ENCODE measurements around the gene KRT13.

KRT13 gene

DNA sequence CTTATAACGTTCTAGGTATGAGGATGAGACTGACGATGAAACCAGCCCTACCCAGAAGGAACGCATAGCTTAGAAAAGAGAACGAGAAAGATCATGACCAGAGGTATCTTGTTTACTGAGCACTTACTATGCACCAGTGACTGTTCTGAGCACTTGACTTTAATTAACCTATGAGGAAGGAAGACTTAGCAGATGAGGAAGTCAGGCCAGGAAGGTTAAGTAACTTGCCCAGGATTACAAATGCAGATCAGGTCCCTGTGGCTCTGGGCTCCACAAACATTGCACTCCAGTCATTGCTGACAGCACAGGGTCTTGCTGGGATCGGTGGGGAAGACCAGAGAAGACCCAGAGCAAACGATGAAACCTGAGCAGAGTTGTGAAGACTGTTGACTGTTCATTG, 7.1 kb downstream of the KRT13 start:
- DNase-seq (ENCODE audit: low read depth in 3 of 3, low spot score in 1 of 3): no peak

DNA sequence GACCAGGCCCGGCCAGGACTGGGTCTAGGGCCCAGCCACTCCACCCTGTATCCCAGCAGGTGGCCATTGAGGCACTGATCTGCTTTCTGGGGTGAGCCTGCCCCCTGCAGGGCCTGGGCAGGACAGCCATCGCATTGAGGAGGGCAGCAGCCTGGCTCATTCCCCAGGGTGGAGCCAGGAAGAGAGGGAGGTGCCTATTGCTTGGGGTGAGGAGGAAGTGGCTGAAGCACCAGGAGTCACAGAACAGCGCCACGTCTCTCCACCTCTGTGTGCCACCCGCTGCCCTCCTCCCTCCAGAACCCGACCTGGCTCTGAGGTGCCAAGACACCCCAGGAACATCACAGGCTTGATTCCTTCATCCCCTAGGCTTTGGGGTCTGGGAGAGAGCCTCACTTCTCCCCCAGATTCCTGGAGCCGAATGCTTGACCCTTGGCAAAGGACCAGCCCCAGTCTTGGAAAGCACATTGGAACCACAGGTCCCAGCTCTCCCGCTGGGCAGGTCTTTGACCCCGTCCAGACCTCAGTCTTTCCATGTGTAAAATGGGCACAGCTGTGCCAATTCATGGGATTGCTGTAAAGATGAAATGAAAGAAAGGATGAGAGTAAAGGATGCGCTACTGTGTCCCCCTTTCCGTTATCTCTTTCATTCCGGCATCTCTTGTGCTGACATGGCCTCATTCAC, 8.5 kb downstream of the KRT13 start:
- peak in 2 of 3 donors; percentile 16 to 29 for DNase-seq (ENCODE audit: low read depth in 3 of 3, low spot score in 1 of 3)

DNA sequence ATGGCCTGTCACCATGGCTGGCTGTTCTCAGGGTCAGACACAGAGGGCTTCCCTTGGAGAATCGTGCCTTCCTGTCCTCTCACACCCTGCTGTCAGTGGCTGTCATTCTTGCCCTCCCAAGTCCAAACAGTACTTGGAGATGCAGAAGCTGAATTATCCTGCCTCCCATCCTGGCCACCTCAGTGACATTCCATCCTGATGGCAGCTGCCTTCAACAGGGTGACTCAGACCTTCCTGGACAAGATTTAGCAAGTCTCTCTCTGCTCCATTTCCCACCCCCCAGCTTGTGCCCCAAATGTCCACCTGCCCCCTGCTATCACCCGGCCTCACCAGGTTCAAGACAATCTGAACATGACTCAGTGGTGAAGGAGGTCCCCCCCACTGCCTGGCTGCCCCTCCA, 10.9 kb downstream of the KRT13 start:
- no peak for DNase-seq (ENCODE audit: low read depth in 3 of 3, low spot score in 1 of 3)

DNA sequence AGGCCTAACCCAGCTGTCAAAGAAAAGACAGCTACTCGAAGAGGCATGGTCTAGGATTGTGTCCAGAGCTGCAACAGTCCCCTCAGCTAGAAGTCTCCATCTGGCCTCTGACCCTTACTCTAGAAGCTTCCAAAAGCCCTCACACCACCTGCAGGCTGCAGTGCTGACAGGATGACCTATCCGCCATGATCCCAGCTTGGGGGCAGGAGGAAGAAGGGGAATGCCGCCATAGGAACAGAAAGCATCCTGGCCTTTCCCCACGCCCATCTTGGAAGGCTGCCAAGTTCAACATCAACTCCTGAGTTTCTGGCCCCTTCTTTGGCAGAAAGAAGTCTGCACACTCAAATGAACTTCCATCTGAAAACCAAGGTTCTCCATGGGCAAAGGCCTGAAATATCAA, 12.6 kb downstream of the KRT13 start:
- DNase-seq (ENCODE audit: low read depth in 3 of 3, low spot score in 1 of 3): no peak

DNA sequence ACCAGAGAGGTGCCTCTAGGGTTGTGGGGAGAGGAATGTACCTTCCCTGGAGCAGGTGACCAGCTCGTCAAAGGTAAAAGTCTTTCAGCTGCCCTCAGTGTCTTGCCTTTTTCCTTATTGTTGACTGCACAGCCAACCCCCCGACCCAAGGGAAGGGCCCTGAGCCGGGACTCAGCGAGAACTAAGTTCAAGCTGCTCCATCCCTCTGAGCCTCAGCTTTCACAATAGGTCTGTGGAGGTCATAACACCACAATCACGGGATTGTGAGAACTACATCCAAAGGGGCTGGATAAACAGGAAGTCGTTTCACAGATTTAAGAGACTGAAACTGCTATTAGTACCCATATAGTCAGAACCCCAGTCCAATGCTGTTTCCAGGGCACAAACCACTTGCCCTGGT, 13.1 kb downstream of the KRT13 start:
- DNase-seq (ENCODE audit: low read depth in 3 of 3, low spot score in 1 of 3): no peak

DNA sequence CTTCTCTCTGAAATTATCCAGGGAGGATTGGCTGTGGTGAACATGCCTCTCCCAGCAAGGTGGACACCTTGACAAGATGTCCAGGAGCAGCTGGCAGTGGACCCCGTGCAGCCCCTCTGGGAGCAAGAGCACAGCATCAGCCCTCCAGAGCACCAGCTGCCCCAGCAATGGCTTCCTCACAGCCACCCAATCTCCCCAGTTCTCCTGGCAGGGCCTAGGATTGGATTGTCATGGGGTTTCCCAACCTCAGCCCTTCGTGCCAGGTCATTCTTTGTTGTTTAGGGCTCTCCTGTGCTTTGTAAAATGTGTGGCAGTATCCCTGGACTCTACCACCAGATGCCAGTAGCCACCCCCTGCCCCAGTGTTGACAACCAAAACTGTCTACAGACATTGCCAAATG, 13.9 kb downstream of the KRT13 start:
- no peak for DNase-seq (ENCODE audit: low read depth in 3 of 3, low spot score in 1 of 3)

DNA sequence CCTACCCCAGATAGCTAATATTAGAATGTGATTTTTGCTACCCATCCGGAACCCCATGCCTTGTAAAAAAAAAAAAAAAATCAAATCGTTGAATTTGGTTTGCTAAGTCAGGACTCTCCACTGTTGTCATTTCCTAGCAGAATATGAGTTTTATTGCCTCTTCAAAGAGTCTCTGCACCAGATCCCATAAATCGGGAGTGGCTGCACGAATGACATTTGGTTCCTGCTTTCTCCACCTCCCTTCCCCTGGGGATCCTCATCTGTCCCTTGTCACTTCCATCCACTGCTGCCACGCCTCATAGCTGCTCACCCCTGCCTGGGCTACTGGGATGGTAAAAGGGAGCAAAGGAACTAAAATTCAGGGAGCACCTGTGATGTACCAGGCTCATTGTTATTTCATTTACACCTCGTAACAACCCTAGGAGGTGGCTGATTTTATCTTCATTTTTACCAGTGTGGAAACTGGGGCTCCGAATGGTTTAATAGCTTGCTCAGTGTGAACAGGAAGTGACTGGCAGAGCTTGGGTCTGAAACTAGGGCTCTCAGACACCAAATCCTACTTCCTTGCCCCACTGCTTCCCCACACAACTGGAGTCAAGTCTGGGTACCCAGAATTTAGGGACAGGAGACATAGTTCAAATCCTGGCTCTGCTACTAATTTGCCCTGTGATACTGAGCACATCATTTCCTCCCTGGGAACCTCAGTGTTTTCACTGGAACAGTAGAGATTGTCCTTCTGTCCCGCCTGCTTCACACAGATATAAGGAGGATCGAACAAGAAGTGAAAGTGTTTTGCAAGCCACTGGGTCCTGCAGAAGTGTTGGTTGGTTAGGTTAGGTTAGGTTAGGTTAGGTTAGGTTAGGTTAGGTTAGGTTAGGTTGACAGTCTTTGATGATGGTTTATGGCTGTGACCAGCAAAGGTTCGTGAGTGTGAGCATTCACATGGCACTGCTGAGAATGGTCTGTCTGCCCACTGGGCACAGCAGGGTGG, 15.1 kb downstream of the KRT13 start:
- no peak for DNase-seq (ENCODE audit: low read depth in 3 of 3, low spot score in 1 of 3)

DNA sequence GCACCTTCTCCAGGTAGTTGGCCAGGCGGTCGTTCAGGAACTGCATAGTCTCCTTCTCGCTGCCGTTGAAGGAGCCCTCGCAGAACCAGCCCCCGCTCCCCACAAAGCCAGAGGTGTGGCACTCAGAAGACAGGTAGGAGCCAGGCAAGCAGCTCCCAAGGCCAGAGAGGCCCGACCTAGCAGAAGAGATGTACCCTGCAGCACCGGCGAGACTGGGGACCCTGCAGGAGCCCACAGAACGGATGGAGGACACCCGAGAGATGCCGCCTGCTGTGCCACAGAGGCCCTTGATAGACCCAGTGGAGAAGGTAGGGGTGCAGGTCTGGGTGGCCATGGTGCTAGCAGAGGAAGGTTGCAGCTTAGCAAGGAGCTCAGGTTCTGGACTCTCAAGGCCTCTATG, 15.9 kb downstream of the KRT13 start, which contains the start of gene KRT36:
TSS of gene KRT36 (minus strand) at position 380 of the 400 bp plus-strand sequence. CDS start at position 334, 46 bp downstream.
- DNase-seq (ENCODE audit: low read depth in 3 of 3, low spot score in 1 of 3): no peak

DNA sequence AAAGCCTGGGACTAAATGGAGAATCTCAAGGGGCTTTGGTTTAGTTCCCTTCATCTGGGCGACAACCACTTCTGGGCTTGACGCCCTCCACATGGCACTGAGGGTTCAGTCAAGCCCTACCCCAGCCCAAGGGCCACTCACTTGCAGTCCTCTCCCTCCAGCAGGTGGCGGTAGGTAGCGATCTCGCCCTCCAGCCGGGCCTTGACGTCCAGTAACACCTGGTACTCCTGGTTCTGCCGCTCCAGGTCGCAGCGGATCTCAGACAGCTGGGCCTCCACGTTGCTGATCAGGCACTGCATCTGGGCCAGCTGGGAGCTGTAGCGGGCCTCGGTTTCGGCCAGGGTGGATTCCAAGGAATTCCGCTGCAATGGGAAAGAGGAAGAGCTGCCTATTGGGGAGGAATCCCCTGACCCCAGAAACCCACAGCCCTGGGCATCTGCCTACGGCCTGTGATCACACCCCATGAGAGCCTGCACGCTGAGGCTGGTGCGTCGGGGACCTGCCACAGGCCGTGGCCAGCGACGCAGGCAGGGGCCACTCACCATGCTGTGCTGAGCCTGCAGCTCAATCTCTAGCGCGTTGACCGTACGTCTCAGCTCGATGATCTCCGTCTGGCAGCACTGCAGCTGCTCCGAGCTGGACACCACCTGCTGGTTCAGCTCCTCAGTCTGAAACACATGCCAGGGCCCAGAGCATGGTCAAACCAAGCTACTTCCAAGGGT, 18.4 kb downstream of the KRT13 start:
- no peak for DNase-seq (ENCODE audit: low read depth in 3 of 3, low spot score in 1 of 3)

DNA sequence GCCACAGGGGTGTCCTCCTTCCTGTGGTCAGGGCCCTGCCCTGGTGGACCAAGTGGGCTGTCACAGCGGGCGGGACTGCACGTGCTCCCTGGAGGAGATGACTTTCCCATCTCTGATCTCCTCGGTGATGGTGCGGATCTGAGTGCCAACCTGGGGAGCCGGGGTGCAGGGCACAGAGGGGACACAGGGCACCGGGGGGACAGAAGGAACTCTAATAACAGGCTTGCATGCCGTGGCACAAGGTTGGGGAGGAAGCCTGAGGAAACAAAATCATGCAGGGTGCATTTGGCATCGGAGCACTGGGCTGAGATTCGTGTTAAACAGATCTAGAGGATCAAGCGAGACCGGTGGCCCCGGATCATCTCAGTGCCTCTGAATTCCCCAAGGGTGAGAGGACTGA, 19.1 kb downstream of the KRT13 start:
- no peak for DNase-seq (ENCODE audit: low read depth in 3 of 3, low spot score in 1 of 3)

DNA sequence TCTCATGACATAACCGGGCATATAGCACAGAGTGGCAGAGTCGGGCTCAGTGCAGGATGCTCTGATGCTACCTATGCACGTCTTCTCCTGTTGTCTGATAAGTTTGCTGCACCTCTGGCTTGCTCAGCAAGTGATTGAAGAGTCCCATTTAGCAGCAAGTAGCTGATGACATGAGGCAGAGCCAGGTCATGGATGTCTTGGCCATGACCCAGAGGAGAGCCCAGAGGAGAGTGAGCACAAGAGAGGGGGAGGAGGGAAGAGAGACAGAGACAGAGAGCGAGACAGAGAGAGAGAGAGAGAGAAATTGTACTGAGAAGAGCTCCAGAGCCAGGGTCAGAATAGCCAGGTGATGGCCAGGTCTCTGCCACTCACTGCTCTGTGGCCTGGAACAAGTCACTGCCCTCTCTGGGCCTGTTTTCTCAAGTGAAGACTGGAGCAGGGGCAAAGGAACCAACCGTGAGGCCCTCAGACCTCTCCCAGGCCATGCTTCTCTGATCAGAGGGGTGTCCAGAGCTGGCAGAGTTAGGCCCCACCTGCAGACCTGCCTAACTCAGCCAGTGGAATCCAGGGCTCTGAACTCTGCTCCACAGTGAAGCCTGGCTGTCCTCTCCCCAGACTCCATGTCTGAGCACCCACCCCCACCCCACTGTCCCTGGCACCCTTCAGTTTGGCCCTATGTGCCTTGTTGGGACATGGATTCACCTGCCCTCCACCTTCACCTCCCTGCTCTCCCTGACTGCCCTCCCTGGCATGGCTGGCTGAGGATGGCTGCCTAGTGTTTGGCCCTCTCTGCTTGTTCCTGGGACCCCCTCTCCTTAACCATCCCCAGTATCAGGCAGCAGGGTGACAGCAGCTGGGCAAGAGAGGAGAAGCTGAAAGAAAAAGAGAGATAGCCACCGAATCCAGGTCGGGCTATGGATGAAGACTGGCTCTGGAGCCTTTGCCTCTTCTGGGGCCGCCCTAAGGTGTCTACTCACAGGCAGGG, 20.2 kb downstream of the KRT13 start:
- no peak for DNase-seq (ENCODE audit: low read depth in 3 of 3, low spot score in 1 of 3)

DNA sequence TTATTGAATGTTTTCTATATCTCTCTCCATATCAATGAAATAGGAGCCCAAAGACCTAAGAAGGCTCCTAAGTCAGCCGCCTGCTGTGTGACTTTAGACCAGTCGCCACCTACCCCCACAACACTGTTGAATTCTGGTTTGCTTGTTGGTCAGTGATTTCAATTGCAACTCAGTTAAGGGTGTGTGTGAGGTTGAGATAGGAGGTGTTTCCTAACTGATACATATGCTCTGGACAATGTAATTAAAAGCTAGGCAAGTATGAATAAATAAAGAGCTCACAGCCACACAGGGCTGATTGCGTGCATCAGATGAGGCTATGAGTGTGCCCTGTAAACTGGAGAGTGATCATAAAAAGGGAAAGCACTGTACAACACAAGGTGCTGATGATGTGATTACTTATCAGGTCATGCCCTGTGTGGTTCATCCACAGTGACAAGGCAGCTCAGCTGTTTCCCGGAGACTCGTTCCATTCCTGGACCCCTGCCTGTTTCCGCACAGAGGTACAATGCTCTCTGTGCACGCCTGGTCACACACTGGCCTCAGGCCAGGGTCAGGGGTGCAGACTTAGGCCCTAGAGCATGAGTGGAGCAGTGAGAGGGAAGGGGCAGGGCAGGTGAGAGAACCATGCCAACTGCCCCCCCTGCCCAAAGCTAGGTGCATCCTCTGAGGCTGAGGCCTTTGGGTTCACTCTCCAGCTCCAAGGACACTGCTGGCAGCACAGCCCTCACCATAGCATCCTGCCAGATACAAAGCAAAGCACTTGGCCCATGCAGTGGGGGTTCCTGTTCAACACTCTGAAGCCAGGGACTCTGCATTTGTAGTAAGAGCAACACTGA, 21.2 kb downstream of the KRT13 start:
- no peak for DNase-seq (ENCODE audit: low read depth in 3 of 3, low spot score in 1 of 3)

DNA sequence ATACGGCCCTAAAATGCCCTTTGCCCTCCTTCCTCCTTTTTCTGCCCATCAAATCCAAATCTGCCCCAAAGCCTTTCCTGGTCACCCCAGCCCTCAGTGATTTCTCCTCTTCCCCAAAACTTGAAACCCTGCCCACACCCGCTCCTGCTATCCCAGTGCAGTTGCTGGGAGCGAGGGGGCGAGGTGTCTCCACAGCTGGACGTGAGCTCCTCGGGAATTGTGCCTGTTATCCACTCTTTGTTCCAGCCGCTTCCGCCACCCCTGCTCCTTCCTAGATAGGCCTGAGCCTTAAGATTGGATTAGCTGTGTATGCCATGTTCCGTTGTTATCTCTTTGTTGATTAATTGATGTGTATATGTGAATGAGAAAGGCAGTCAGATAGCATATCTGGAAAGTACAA, 21.9 kb downstream of the KRT13 start:
- no peak for DNase-seq (ENCODE audit: low read depth in 3 of 3, low spot score in 1 of 3)

DNA sequence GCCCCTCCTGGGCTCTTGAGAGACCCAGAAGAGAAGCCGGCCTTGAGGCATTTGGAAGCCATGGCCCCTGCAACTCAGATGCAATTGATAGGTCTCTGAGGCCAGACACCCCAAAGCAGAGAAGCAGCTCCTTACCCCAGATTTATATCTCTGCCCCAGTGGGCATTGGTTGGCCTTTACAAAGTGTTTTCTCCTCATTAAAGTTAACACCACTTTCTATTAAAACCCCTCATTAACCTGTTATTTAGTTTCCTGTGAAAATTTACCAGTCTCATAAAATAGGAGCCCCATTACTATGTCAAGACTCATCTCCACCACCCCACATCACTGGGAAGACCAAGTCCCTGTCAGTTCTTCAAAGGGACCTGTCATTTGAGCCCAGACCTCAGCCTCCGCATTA, 24.4 kb downstream of the KRT13 start, which contains the start of gene KRT35:
TSS of gene KRT35 (minus strand) at position 116 of the 400 bp plus-strand sequence. CDS start at position 62, 54 bp downstream.
- no peak for DNase-seq (ENCODE audit: low read depth in 3 of 3, low spot score in 1 of 3)

DNA sequence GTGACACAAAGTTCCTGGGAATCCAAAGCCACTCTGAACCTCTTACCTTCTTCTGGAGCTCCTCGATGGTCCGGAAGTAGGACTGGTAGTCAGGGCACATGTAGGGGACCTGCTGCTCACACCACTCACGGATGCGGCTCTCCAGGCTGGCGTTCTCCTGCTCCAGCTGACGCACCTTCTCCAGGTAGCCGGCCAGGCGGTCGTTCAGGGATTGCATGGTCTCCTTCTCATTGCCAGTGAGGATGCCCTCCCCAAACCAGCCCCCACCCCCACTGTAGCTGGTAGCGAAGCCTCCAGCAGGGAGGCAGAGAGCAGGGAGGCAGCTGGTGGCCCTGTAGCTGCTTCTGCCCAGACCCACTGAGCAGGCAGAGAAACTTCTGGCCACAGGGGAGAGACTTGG, 24.8 kb downstream of the KRT13 start:
- DNase-seq (ENCODE audit: low read depth in 3 of 3, low spot score in 1 of 3): no peak

DNA sequence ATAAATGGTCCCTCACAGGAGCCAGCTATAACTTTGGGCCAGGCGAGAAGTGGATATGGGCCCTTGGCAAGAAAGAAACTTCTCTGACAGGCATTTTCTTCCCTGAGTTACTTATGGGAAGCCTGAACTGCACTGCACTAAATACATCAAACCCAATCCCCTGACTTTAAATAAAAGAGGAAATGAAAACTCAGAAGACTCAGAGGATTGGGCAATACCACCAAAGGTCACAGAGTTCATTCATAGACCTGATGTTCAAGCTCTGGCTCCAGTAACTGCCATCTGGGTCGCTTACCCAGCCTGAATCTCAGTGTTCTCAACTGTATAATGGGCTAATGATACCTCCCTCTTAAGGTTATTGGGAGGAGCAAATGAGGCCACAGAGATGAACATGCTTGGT, 25.3 kb downstream of the KRT13 start:
- DNase-seq (ENCODE audit: low read depth in 3 of 3, low spot score in 1 of 3): no peak

DNA sequence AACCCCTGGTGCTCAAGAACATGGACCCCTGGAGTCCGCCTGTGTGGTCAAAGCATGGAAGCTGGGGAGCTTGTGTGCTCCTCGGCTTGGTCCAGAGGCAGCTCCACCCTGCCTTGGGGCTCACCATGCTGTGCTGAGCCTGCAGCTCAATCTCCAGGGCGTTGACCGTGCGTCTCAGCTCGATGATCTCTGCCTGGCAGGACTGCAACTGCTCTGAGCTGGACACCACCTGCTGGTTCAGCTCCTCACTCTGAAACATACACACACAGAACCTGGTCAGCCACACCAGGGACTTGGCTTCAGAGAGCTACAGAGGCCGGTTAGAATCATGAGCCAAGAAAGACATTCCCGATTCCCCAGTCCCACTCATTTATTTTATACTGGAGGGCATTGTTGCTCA, 27.2 kb downstream of the KRT13 start:
- DNase-seq (ENCODE audit: low read depth in 3 of 3, low spot score in 1 of 3): no peak

DNA sequence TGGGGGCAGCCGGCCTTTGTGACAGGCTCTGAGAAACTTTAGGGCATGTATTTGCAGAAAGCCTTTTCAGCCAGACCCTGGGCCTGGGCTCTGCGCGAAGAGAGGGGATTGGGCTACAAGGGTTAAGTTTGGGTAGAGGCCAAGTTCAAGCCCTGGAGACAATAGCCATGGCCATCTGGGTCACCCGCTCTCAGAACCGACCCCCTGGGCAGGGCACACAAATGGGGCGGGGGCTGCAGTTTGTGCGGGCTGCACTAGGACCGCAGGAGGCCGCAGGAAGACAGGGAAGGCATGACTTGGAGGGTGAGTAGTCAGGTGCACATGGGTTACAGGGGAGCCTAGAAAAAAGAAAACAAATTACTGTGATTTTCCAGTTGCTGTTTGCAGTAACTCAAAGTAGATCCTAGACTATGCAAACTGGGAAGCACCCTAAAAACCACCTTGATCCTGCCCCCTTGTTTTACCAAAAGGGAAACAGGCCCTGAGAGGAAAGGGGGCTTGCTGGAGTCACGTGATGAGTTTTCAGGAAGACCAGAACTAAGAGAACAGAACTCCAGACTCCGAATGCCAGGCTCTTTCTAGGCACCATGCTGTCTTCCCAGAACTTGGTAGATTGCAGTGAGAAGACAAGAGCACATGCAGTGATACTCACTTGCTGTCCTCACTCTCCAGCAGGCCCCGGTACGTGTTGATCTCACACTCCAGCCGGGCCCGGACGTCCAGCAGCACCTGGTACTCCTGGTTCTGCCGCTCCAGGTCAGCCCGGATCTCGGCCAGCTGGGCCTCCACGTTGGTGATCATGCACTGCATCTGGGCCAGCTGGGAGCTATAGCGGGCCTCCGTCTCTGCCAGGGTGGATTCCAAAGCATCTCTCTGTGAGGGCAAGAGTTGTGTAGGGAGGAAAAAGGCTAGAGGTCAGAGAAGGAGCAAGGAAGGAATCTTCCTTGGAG, 28.3 kb downstream of the KRT13 start:
- no peak for DNase-seq (ENCODE audit: low read depth in 3 of 3, low spot score in 1 of 3)
